HG03159 (cell line): ENCODE measurements around the gene CCL15.
"Not testable (repeated sequence)": the region's sequence is repeated elsewhere in the genome, so short reads cannot be mapped to it uniquely, and the experiment has no call there.

Source experiments
- ATAC-seq: cut with Tn5 transposase; IDR thresholded peaks from one replicate; pipeline ENCODE4 v1.9.1; 2021; ENCODE audit warnings: mild to moderate bottlenecking, moderate library complexity; ENCODE audit not compliant: unreplicated experiment

Gene CCL15

GRCh38 chr17:35998018-35998545 is 3.3 kb downstream of the CCL15 start:
- no peak for ATAC-seq

GRCh38 chr17:35995346-35995745 is 6.0 kb downstream of the CCL15 start:
- ATAC-seq, result not testable (repeated sequence)

GRCh38 chr17:35991075-35991474 is 10.3 kb downstream of the CCL15 start:
- ATAC-seq, result no peak

- ATAC-seq, result no peak
These were observed 13.2 kb downstream of the CCL15 start for GRCh38 chr17:35988164-35988563.

- no peak for ATAC-seq
These were observed 14.7 kb downstream of the CCL15 start, which contains the start of gene CCL14 for GRCh38 chr17:35986643-35987042. Gene CCL14, minus strand, starts transcription at chr17:35986729. Its CDS starts 80 bp downstream, at chr17:35986649.

- ATAC-seq, result no peak
These were observed 17.2 kb downstream of the CCL15 start for GRCh38 chr17:35984140-35984539.

- no peak for ATAC-seq
These were observed 18.8 kb downstream of the CCL15 start for GRCh38 chr17:35982409-35983191.

- no peak for ATAC-seq
These were observed 19.4 kb downstream of the CCL15 start for GRCh38 chr17:35981908-35982330.

GRCh38 chr17:35981246-35981645 is 20.1 kb downstream of the CCL15 start, which contains the start of gene CCL16:
Gene CCL16, minus strand, starts transcription at chr17:35981497. Its CDS starts 77 bp downstream, at chr17:35981420.
- no peak for ATAC-seq

- no peak for ATAC-seq
These were observed 23.0 kb downstream of the CCL15 start for GRCh38 chr17:35978346-35978745.

- no peak for ATAC-seq
These were observed 23.8 kb downstream of the CCL15 start for GRCh38 chr17:35977509-35977908.

- no peak for ATAC-seq
These were observed 27.8 kb downstream of the CCL15 start for GRCh38 chr17:35973333-35974260.

GRCh38 chr17:35972945-35973332 is 28.4 kb downstream of the CCL15 start:
- ATAC-seq, result no peak

GRCh38 chr17:35972535-35972934 is 28.8 kb downstream of the CCL15 start:
- ATAC-seq, result no peak

GRCh38 chr17:35972066-35972465 is 29.3 kb downstream of the CCL15 start:
- ATAC-seq, result no peak

GRCh38 chr17:35969558-35970380 is 31.6 kb downstream of the CCL15 start:
- no peak for ATAC-seq

- ATAC-seq, result no peak
These were observed 32.8 kb downstream of the CCL15 start for GRCh38 chr17:35968520-35969054.

GRCh38 chr17:35965272-35965671 is 36.1 kb downstream of the CCL15 start:
- no peak for ATAC-seq

- no peak for ATAC-seq
These were observed 37.7 kb downstream of the CCL15 start for GRCh38 chr17:35963663-35964062.

GRCh38 chr17:35953720-35954119 is 47.6 kb downstream of the CCL15 start:
- ATAC-seq, result no peak
